Measurements from ENCODE around the gene BAG2. TPM values are rescaled to one million over a fixed set of nuclear protein-coding genes. Genes with fewer than 3 reads are reported as not detected.

Gene BAG2
- 8.2 and 20.4 TPM in 2 replicates for total RNA-seq

GRCh38 chr6:57172136-57173055 lies at the start of gene BAG2:
Gene BAG2, plus strand, starts transcription at chr6:57172326. Its CDS starts 372 bp downstream, at chr6:57172698.
- peak; percentile 26 for DNase-seq (ENCODE audit: low read depth)
- peak within 1 kb of the TSS; percentile 72 for H3K4me3 ChIP-seq (ENCODE audit: low read depth, low read length)
- peak; percentile 26 for TF ChIP-seq CTCF (conservative IDR thresholded peaks at IDR 0.05; ENCODE audit: low read depth, low read length)

DNA sequence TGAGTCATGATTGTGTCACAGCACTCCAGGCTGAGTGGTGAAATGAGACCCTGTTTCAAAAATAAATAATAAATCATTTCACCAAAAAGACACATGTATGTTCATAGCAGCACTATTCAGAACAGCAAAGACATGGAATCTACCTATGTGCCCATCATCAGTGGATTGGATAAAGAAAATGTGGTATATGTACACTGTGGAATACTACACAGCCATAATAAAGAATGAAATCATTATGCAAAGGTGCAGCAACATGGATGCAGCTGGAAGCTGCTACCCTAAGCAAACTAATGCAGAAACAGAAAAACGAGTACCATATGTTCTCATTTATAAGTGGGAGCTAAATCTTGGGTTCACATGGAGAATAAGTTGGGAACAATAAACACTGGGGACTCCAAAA lies 49.0 kb upstream of the BAG2 start:
- no peak for TF ChIP-seq CTCF (conservative IDR thresholded peaks at IDR 0.05; ENCODE audit: low read depth, low read length)
- no peak for DNase-seq (ENCODE audit: low read depth)
- no peak overlapping the region for H3K4me3 ChIP-seq (ENCODE audit: low read depth, low read length)

- no peak for TF ChIP-seq CTCF (conservative IDR thresholded peaks at IDR 0.05; ENCODE audit: low read depth, low read length)
- DNase-seq (ENCODE audit: low read depth), result no peak
Measured at GRCh38 chr6:57127763-57128162, 44.4 kb upstream of the BAG2 start.

DNA sequence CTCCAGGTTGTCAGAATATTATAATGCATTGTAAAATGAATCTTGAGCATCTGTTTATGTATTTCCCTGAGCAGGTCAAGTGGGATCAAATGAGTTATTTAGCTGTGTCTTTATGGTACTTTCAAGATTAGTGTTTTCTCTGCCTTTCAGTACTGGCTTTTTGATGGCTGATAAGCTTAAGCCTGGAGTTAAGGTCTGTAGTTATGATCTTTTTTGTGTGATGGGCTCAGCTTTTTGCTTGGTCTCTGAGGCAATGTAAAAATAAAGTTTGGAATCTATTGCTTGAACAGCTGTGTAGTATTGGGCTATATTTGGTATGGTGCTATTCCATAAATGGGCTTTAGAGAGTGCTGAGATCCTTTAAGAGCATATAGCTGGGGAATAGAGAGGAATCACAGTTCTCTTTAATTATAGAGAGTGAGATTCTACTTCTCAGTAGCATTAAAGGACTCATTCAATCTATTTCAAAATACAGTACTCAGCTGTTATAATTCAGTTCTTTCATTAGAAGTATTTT lies 41.4 kb upstream of the BAG2 start:
- H3K4me3 ChIP-seq (ENCODE audit: low read depth, low read length), result no peak overlapping the region
- no peak for DNase-seq (ENCODE audit: low read depth)
- no peak for TF ChIP-seq CTCF (conservative IDR thresholded peaks at IDR 0.05; ENCODE audit: low read depth, low read length)

More at GRCh38 chr6:57127763-57128162, 44.4 kb upstream of the BAG2 start:
- H3K4me3 ChIP-seq (ENCODE audit: low read depth, low read length), result no peak overlapping the region

DNA sequence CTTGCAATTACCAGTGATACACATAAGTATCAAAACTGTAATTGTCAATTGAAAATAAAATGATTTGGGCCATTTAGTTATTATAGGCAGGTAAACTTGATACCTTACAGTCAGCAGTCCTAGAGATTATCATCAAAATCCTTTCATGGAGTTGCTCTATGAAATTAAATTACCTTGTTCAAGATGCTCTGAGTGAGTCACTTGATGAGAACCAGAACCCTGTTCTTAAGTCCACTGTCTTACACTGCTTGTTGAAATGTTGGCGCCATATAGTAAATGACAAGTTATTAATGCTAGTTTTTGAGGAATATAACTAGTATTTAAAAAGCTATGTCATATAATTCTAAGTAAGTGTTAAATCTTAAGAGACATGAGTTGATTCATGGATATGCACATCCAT lies 37.2 kb upstream of the BAG2 start:
- no peak for TF ChIP-seq CTCF (conservative IDR thresholded peaks at IDR 0.05; ENCODE audit: low read depth, low read length)
- H3K4me3 ChIP-seq (ENCODE audit: low read depth, low read length), result no peak overlapping the region

DNA sequence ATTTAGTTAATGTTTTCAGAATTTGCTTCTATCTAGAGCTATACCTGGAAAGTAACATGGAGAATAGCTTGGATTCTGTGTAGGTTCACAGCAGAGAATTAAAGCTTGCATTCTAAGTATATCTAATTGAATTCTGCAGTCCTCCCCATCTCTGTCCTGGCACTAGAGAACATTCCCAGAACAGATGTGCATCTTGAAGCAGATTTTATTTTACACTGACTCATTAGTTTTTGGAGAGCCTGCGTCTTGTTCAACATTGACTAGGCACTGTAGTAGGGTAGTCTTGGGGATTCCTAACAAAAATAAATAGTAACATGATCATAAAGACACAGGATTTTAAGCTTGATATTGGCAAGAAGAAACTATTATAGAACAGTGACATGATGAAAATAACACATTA lies 36.2 kb upstream of the BAG2 start:
- no peak for TF ChIP-seq CTCF (conservative IDR thresholded peaks at IDR 0.05; ENCODE audit: low read depth, low read length)
- no peak overlapping the region for H3K4me3 ChIP-seq (ENCODE audit: low read depth, low read length)
- no peak for DNase-seq (ENCODE audit: low read depth)

More for the DNA sequence above, 37.2 kb upstream of the BAG2 start:
- DNase-seq (ENCODE audit: low read depth), result no peak

Data from epithelial cell of proximal tubule (primary cell).